Measurements from ENCODE around the gene AGPAT4.

The AGPAT4 gene

DNA sequence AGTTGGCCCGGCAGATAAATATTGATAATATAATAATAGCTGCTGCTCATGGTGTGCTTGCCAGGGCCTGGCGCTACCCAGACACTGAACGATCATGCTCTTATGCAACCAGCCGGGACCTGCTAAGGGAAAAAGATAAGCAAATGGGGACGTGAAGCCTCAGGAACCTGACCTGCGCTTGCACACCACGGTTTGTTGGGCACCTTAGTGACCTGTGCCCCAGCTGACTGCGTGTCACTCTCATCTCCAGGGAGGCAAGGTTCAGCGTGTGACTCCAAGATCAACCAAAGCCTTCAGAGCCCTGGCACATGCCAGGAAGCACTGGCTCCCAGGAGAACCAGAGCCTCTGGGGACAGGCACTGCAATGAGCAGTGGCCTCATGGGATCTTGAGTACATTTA is 111.1 kb downstream of the AGPAT4 start:
- no peak for DNase-seq

GRCh38 chr6:161161889-161162624 is 111.8 kb downstream of the AGPAT4 start:
- no peak for DNase-seq

DNA sequence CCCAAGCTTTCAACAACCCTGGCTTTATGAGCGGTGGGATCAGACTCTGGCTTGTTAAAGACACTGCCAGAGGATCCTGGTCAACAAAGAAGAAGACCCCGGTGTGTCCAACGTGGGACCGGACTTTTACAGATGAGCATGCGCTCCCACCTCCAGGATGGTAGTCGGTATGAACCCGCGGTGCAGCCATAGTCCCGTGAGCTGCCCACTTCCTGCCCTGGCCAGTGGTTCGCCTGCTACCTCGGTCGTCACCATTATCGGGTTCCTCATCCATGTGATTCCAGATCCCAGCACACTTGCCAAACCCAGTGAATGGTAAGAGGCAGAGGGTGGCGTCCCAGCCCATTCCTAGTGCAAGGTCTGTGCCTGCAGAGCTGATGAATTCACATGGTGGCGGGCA is 112.7 kb downstream of the AGPAT4 start:
- DNase-seq, result no peak

DNA sequence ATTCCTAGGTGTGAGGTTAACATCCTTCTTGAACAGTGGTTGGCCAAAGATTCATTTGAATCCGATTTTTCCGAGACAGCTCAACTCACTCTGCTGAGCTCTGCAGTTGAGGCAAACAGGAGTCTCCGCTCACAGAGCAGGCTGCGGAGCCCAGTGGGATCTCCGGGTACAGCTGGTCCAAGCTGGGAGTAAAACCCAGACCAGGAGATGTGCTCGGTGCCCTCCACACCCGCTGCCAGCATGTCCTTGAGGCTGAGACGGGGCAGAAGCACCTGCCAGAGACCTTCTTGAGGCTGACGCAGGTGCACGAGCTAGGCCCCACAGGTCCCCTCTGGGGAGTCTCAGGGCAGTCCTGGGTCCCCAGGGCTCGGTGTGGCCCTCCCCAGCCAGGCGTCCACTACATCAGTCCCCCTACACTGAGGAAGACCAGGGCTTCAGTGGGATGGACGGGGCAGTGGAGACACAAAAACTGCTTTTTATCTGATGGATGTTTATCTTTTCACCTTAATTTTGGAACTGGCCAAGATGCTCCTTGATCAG is 119.0 kb downstream of the AGPAT4 start:
- no peak for DNase-seq

DNA sequence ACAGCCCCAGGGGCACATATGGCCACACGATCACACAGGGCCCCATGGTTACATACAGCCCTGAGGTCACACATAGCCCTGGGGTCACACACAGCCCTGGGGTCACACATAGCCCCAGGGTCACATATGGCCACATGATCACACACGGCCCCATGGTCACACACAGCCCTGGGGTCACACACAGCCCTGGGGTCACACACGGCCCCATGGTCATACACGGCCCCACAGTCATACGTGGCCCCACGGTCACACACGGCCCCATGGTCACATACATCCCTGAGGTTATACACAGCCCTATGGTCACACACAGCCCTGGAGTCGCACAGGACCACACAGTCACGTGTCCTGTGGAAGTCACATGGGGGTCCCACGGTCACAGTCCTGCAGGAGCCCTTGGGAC is 120.1 kb downstream of the AGPAT4 start:
- no peak for DNase-seq

- no peak for DNase-seq
These were observed 120.8 kb downstream of the AGPAT4 start for GRCh38 chr6:161152907-161153662.

DNA sequence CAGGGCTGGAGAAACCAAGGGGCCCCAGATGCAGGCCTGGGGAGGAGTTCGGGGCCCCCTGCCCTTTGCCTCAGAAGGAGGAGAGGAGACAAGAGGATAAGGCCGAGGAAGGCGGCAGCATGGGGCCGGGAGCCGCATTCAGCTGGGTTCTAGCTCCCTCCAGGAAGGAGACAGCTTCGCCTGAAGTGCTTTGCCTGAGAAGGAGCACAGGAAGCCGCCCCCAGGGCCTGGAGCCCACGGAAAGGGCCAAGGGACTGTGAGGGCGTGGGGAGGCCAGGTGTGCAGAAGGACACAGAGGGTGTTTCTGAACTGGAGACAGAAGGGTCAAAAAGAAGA is 121.4 kb downstream of the AGPAT4 start:
- no peak for DNase-seq

GRCh38 chr6:161151660-161152526 is 122.0 kb downstream of the AGPAT4 start:
- no peak for DNase-seq

DNA sequence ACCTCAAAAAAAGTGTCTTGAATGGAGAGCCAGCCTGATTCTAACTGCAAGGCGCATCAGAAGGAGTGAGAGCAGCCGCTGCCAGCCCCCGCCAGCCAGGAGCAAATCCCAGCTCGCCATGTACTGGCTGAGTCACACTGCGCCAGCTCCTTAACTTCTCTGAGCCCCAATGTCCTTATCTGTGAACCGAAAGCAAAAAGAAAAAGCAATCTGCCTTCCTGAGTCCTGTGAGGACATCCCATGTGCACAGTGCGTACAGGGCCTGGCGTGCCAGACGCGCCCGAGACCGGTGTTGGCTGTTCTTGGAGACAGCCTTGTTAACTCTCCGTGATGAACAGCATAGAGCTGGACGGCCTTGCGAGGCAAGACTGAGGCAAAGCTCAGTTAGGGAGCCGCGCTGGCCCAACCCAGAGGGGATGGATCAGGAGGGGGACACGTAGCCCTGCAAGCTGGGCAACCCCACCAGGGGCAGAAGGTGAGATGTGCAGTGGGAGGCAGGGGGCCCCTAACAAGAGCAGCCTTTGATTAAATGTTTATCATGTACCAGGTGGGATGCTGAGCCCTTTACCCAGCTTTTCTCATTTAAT is 122.7 kb downstream of the AGPAT4 start:
- no peak for DNase-seq

DNA sequence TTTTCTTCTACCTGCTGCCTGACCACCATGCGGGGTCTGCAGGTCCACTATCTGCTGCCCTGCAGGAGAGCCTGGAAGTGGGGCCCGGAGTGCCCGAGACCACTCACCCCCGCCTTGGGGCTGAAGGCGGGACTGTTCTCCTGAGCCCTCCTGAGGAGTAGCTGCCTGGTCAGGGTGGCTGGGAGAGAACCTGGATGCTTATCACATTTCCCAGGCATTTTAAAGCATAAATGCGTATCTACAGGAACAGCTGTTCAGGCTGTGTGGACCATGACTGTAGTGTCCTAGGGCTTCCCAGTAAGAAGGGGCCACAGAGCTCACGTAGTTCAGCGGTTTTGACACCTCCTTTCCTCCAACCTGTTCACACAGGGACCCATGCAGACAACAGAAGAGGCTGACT is 123.3 kb downstream of the AGPAT4 start:
- DNase-seq, result no peak

DNA sequence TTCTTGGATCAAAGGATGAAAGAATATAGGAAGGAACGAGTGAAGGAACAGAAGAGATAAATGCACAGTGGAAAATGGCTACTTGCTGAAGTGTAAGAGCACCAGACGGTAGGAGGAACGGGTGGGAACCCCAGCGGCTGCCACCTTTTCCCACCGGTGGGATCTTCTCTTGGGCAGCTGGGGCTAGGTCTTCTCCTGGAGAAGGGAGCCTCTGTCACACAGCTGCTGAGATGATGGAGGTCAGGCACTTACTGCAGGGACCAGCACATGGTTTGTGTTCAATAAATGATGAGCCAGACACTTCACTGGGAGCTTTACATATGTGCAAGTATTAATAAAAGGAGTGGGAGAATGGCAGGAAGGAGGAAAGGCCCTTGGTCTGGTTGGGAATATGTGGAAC is 123.7 kb downstream of the AGPAT4 start:
- no peak for DNase-seq

GRCh38 chr6:161143663-161144430 is 130.0 kb downstream of the AGPAT4 start:
- DNase-seq, result no peak

DNA sequence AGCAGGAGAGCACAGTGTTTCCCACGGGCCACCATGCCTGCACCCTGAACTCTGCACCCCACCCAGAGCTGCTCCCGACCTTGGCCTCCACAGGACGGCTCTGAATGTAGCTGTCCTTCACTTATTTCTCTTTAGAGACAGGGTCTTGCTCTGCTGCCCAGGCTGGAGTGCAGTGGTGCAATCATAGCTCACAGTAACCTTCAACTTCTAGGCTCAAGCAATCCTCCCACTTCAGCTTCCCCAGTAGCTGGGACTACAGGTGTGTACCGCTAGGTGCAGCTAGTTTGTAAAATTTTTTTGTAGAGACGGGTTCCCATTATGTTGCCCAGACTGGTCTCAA is 130.9 kb downstream of the AGPAT4 start:
- DNase-seq, result no peak

- DNase-seq, result no peak
These were observed 132.7 kb downstream of the AGPAT4 start for GRCh38 chr6:161141173-161141572.

- DNase-seq, result no peak
These were observed 133.3 kb downstream of the AGPAT4 start for GRCh38 chr6:161140554-161140875.

DNA sequence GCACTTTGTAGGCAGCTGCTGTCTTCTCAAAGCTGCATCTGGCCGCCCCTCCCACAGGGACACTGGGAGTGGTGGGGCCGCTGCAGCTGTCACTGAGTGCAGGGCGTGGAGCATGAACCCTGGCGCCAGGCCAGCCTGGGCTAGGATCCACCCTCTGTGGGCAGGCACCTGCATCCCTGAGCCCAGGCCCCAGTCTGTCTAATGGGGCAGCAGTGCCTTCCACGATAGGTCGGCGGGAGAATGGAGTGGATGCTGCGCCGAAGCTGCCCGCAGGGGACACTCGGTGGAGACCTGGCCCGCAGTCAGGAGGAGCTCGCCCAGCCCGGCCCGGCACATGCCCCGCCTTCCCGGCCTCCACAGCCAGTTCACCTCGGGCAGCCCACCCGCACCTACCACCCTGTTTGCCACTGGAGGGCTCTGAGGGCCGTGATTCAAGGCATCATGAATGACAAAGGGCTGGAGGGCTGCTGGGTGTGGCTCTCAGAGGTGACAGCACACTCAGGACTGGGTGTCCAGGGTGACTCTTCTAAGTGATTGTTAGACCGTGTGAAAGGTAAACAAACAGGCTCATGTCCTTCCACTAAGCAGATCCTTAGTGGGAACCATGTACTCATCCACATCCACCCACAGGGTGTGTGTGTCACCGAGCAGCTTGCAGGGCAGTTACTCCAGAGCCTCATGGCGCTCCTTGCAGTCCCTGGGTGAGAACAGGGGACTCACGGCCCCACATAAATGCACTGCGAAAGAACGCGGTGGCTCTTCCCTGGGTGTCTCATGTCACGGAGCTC is 133.9 kb downstream of the AGPAT4 start:
- no peak for DNase-seq

GRCh38 chr6:161139304-161139765 is 134.5 kb downstream of the AGPAT4 start:
- DNase-seq, result no peak

DNA sequence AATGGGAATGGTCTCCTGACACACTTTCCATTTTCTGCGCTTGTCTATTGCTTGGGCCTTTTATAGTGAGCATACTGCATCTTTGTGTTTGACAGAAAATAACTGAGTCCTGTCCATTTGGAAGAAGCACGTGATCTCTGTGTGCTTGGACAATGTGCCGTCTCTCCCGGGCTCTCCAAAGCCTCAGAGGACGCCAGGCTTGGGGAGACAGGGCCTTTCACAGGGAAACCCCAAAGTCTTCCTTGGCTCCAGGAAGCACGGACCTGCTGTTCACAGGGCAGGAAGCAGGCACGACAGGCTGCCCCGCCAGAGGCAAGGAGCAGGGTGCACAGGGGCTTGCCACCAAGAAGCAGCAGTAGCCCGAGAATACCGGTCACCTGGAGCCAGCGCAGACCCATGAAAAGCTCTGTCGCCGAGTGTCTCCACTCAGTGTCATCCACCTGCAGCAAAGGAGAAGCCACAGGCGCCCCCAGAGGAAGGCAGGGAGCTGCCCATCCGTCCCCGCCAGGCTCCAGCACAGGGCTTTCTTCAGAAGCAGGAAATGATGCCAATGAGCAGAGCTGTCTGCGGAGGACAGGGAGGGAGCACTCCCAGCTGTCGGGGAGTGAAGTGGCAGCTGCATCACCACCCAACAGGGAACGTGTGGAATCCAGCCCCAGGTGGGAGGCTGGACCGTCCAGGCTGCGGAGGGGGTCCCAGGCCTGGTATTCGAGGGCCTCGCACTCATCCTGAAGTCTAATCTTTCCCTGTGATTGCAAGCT is 135.1 kb downstream of the AGPAT4 start:
- DNase-seq, result no peak

DNA sequence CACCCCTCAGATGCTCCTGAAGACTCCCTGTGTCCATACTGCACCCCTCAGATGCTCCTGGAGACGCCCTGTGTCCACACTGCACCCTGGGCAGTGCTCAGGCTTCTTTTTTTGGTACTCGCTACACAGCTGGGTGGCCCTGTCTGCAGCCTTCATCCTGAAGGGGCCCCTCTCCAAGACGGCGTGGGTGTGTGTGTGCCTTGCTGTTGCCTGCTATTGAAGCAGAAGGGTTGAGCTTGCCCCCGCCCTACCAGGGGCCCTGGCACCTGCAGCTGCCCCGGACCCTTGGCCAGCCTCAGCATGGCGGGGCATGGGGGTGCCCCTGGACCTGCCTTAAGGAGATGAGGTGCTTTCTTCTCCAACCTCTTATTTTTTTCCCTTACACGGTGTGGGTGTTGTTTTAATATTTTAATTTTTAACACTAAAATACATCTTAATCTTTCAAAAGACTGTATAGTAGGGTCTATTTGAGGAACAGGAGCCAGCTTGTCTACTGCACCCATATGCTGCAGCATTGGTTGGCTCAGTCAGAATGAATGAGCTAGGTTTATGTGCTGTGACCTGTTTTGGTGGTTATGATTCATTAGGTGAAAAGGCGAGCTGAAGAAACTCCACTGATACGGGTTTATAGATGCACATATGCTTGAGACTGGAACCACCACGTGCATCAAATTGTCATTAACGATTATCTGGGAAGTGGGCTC is 135.9 kb downstream of the AGPAT4 start:
- DNase-seq, result no peak

GRCh38 chr6:161137320-161137719 is 136.5 kb downstream of the AGPAT4 start:
- no peak for DNase-seq

Measured in GOT3 (cell line).